HG03469 (cell line): ENCODE data around the gene RAD50.

Source experiments
- ATAC-seq: cut with Tn5 transposase; IDR thresholded peaks from one replicate; pipeline ENCODE4 v1.9.1; 2021; ENCODE audit warnings: mild to moderate bottlenecking, moderate library complexity, moderate number of reproducible peaks; ENCODE audit not compliant: unreplicated experiment

The RAD50 gene

GRCh38 chr5:132673939-132674630 is 117.3 kb downstream of the RAD50 start, which contains the start of gene IL4:
Gene IL4 (plus strand): TSS chr5:132673989. CDS start chr5:132674051, 62 bp downstream.
- no peak for ATAC-seq

GRCh38 chr5:132674671-132675506 is 118.1 kb downstream of the RAD50 start:
- ATAC-seq = peak; percentile 81

GRCh38 chr5:132675936-132676689 is 119.3 kb downstream of the RAD50 start:
- no peak for ATAC-seq

- ATAC-seq = no peak
Measured at GRCh38 chr5:132677191-132677590, 120.4 kb downstream of the RAD50 start.

- ATAC-seq = no peak
Measured at GRCh38 chr5:132677682-132678400, 121.1 kb downstream of the RAD50 start.

- no peak for ATAC-seq
Measured at GRCh38 chr5:132678735-132679134, 122.0 kb downstream of the RAD50 start.

- no peak for ATAC-seq
Measured at GRCh38 chr5:132679166-132679565, 122.4 kb downstream of the RAD50 start.

GRCh38 chr5:132679717-132680380 is 123.1 kb downstream of the RAD50 start:
- ATAC-seq = no peak

GRCh38 chr5:132680780-132681475 is 124.2 kb downstream of the RAD50 start:
- ATAC-seq = no peak

- no peak for ATAC-seq
Measured at GRCh38 chr5:132681476-132681831, 124.7 kb downstream of the RAD50 start.

GRCh38 chr5:132681983-132682382 is 125.2 kb downstream of the RAD50 start:
- no peak for ATAC-seq

- ATAC-seq = no peak
Measured at GRCh38 chr5:132684491-132684890, 127.7 kb downstream of the RAD50 start.

GRCh38 chr5:132684922-132685720 is 128.3 kb downstream of the RAD50 start:
- ATAC-seq = no peak

GRCh38 chr5:132686193-132686592 is 129.4 kb downstream of the RAD50 start:
- no peak for ATAC-seq

GRCh38 chr5:132687995-132688394 is 131.2 kb downstream of the RAD50 start:
- no peak for ATAC-seq

- no peak for ATAC-seq
Measured at GRCh38 chr5:132688536-132689339, 132.0 kb downstream of the RAD50 start.

- ATAC-seq = no peak
Measured at GRCh38 chr5:132689513-132689912, 132.7 kb downstream of the RAD50 start.

- ATAC-seq = no peak
Measured at GRCh38 chr5:132690156-132690555, 133.4 kb downstream of the RAD50 start.
